SH-SY5Y (cell line): ENCODE measurements around the gene DMAC2.

ENCODE experiments used
- GATA2 ChIP-seq: IDR thresholded peaks from 2 replicates; pipeline ENCODE4 v1.6.1; 2011; ENCODE audit warnings: mild to moderate bottlenecking, low read depth, low read length
- GATA3 ChIP-seq: IDR thresholded peaks from 2 replicates; pipeline ENCODE4 v1.6.1; 2011; ENCODE audit warnings: low read depth, mild to moderate bottlenecking, low read length, moderate library complexity

- TF ChIP-seq GATA2, result no peak
- no peak for TF ChIP-seq GATA3
Measured at GRCh38 chr19:41412953-41413352, 26.8 kb downstream of the DMAC2 start.
